ENCODE measurements around the gene ADAMTS7. TPM values are rescaled to one million over a fixed set of nuclear protein-coding genes. Genes with fewer than 3 reads are reported as not detected.
A peak's percentile ranks its signal among the peaks of the same experiment; 100 is the strongest.
"Not testable (repeated sequence)": the region's sequence is repeated elsewhere in the genome, so short reads cannot be mapped to it uniquely, and the experiment has no call there.

The ADAMTS7 gene, protein sequence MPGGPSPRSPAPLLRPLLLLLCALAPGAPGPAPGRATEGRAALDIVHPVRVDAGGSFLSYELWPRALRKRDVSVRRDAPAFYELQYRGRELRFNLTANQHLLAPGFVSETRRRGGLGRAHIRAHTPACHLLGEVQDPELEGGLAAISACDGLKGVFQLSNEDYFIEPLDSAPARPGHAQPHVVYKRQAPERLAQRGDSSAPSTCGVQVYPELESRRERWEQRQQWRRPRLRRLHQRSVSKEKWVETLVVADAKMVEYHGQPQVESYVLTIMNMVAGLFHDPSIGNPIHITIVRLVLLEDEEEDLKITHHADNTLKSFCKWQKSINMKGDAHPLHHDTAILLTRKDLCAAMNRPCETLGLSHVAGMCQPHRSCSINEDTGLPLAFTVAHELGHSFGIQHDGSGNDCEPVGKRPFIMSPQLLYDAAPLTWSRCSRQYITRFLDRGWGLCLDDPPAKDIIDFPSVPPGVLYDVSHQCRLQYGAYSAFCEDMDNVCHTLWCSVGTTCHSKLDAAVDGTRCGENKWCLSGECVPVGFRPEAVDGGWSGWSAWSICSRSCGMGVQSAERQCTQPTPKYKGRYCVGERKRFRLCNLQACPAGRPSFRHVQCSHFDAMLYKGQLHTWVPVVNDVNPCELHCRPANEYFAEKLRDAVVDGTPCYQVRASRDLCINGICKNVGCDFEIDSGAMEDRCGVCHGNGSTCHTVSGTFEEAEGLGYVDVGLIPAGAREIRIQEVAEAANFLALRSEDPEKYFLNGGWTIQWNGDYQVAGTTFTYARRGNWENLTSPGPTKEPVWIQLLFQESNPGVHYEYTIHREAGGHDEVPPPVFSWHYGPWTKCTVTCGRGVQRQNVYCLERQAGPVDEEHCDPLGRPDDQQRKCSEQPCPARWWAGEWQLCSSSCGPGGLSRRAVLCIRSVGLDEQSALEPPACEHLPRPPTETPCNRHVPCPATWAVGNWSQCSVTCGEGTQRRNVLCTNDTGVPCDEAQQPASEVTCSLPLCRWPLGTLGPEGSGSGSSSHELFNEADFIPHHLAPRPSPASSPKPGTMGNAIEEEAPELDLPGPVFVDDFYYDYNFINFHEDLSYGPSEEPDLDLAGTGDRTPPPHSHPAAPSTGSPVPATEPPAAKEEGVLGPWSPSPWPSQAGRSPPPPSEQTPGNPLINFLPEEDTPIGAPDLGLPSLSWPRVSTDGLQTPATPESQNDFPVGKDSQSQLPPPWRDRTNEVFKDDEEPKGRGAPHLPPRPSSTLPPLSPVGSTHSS (N-terminal part only)
- 10 to 100 TPM; 38.8 to 85.9 (median 82.0) TPM for total RNA-seq
- 40.3 TPM for polyA plus RNA-seq
- long read RNA-seq, donor 1, full-length matches to known transcripts, result 11 of 204 reads
- long read RNA-seq, donor 1, partial matches to known transcripts, result 138 of 204 reads
- long read RNA-seq, donor 1, other reads (novel, unspliced or antisense), result 55 of 204 reads
- long read RNA-seq, donor 2, full-length matches to known transcripts, result 26 of 152 reads
- long read RNA-seq, donor 2, partial matches to known transcripts, result 90 of 152 reads
- long read RNA-seq, donor 2, other reads (novel, unspliced or antisense), result 36 of 152 reads
- long read RNA-seq, donor 3, full-length matches to known transcripts, result 4 of 144 reads
- long read RNA-seq, donor 3, partial matches to known transcripts, result 97 of 144 reads
- long read RNA-seq, donor 3, other reads (novel, unspliced or antisense), result 43 of 144 reads
- long read RNA-seq, donor 4, full-length matches to known transcripts, result 23 of 162 reads
- long read RNA-seq, donor 4, partial matches to known transcripts, result 68 of 162 reads
- long read RNA-seq, donor 4, other reads (novel, unspliced or antisense), result 71 of 162 reads

GRCh38 chr15:78811124-78811824 is at the start of gene ADAMTS7:
TSS of gene ADAMTS7 (minus strand) at chr15:78811464. CDS start at chr15:78811220, 244 bp downstream.
- WGBS, result under 1% methylated on average over 73 of the region's 73 CpGs
- Histone ChIP-seq H3K4me3 (ENCODE audit: low read length) (peak within 1 kb of the TSS; percentile 65), H3K4me1 (ENCODE audit: control insufficient read depth, insufficient read depth, low read length) (peaks cover 5% of the 10 kb centered on the region), H3K9me3 (ENCODE audit: control insufficient read depth, low read length) (no peaks in the 10 kb centered on the region), H3K27me3 (ENCODE audit: control insufficient read depth, insufficient read depth) (no peaks in the 10 kb centered on the region), H3K27ac (ENCODE audit: low read length) (peak within 1 kb of the TSS; percentile 76)
- ATAC-seq (peak; percentile 88 to 90), DNase-seq (peak; percentile 83 to 94 (median 93))
- intact Hi-C loops (cut with DNase I), result loop anchor here in 2 of 4 donors (10.0 kb wide), 2 partner anchors 46 to 64 kb away; partner anchors contain the start of gene MORF4L1 (in 2 of the 2)

DNA sequence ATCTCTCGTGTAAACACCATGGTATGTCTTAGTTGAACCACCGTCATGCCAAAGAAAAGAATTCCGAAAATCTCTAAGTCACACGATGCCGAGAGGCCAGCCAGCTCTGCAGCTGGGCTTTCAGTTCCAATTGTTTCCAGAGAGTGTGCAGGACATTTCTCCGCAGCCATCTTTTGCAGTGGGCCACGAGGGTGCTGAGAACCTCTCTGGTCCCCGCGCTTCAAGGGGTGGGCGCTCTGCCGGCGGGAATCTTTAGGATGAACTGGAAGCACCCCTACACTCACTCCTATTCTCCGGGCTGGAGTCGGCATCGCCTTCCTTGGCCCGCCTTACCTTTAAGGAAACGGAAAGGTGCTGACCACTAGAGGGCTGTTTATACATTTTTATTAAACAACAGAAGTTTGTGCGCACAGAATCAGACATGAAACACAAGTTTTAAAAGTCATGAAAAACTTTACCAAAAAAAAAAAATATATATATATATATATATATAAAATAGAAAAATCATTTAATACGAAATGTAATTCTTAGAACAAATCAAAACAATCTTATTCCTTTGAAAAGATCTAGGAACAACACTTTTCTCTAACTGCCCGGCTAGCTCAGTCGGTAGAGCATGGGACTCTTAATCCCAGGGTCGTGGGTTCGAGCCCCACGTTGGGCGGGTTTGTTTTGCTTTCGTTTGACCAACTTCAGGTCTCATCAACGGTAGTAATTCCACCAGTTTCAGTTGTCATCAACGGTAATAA is 48.9 kb upstream of the ADAMTS7 start:
- Histone ChIP-seq H3K4me3 (ENCODE audit: low read length) (peak overlapping the region; percentile 74), H3K4me1 (ENCODE audit: control insufficient read depth, insufficient read depth, low read length) (peaks cover 2% of the 10 kb centered on the region), H3K9me3 (ENCODE audit: control insufficient read depth, low read length) (no peaks in the 10 kb centered on the region), H3K27ac (ENCODE audit: low read length) (peak overlapping the region; percentile 72), H3K27me3 (ENCODE audit: control insufficient read depth, insufficient read depth) (no peaks in the 10 kb centered on the region)
- ATAC-seq (peak; percentile 92 to 96), DNase-seq (peak; percentile 73 to 86 (median 86))
- WGBS, result 1% methylated on average over 28 of the region's 28 CpGs
- intact Hi-C loops (cut with DNase I), result no loop called here

- WGBS, result 61% methylated on average over 4 of the region's 4 CpGs
These were observed 44.5 kb upstream of the ADAMTS7 start for GRCh38 chr15:78855746-78856145.

GRCh38 chr15:78854833-78855372 is 43.6 kb upstream of the ADAMTS7 start:
- Histone ChIP-seq H3K4me1 (ENCODE audit: control insufficient read depth, insufficient read depth, low read length) (peaks cover under 1% of the 10 kb centered on the region), H3K27me3 (ENCODE audit: control insufficient read depth, insufficient read depth) (no peaks in the 10 kb centered on the region), H3K9me3 (ENCODE audit: control insufficient read depth, low read length) (no peaks in the 10 kb centered on the region), H3K4me3 (ENCODE audit: low read length) (no peak overlapping the region), H3K27ac (ENCODE audit: low read length) (no peak overlapping the region)
- ATAC-seq, result no peak
- no peak for DNase-seq
- 92% methylated on average over 2 of the region's 2 CpGs for WGBS
- intact Hi-C loops (cut with DNase I), result no loop called here

More at GRCh38 chr15:78855746-78856145, 44.5 kb upstream of the ADAMTS7 start:
- no peak for ATAC-seq
- intact Hi-C loops (cut with DNase I), result no loop called here
- no peak overlapping the region for H3K27ac ChIP-seq (ENCODE audit: low read length)
- H3K4me3 ChIP-seq (ENCODE audit: low read length), result no peak overlapping the region
- DNase-seq, result no peak
- H3K27me3 ChIP-seq (ENCODE audit: control insufficient read depth, insufficient read depth), result no peaks in the 10 kb centered on the region
- no peaks in the 10 kb centered on the region for H3K9me3 ChIP-seq (ENCODE audit: control insufficient read depth, low read length)
- H3K4me1 ChIP-seq (ENCODE audit: control insufficient read depth, insufficient read depth, low read length), result peaks cover 2% of the 10 kb centered on the region

- no peak for DNase-seq
These were observed 42.2 kb upstream of the ADAMTS7 start for GRCh38 chr15:78853500-78853899.

DNA sequence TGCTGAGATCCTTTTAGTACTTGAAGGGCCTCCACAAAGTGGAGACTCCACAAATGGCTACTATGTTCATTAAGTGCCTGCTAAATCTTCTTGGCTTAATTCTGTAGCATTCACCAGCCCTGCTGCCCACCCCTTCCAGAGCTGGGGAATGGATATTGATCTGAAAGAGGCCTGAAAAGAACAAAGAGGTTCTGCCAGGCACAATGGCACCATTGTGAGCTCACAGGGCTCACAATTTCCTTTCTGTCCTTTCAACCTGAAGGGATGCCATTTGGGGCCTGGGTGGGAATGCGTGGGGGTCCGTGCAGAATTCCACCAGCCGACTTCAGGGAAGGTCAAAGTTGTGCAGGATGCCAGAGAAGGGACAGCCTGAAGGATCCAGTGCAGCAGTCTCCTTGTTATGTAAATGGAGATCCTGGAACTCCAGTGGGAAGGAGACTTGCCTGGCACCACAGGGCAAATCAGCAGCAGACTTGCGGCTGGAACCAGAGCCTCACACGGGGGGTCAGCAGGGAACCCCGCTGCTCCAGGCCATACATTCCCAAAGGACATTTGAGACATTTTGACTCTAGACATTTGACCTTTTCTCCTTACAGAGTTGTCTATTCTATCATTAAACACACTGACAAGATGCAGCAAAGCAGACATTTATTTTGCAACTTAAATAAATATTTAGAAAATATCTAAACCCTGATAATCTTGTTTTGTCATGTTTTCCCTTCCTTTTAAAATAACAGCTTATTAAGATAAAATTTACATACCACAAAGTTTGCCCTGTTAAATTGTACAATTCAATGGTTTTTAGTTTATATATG is 39.9 kb upstream of the ADAMTS7 start:
- WGBS, result 58% methylated on average over 6 of the region's 6 CpGs
- DNase-seq, result no peak
- no peak for ATAC-seq
- Histone ChIP-seq H3K27me3 (ENCODE audit: control insufficient read depth, insufficient read depth) (no peaks in the 10 kb centered on the region), H3K4me3 (ENCODE audit: low read length) (no peak overlapping the region), H3K4me1 (ENCODE audit: control insufficient read depth, insufficient read depth, low read length) (no peaks in the 10 kb centered on the region), H3K9me3 (ENCODE audit: control insufficient read depth, low read length) (no peaks in the 10 kb centered on the region), H3K27ac (ENCODE audit: low read length) (no peak overlapping the region)
- intact Hi-C loops (cut with DNase I), result no loop called here

More at GRCh38 chr15:78853500-78853899, 42.2 kb upstream of the ADAMTS7 start:
- Histone ChIP-seq H3K27me3 (ENCODE audit: control insufficient read depth, insufficient read depth) (no peaks in the 10 kb centered on the region), H3K27ac (ENCODE audit: low read length) (no peak overlapping the region), H3K4me3 (ENCODE audit: low read length) (no peak overlapping the region), H3K9me3 (ENCODE audit: control insufficient read depth, low read length) (no peaks in the 10 kb centered on the region), H3K4me1 (ENCODE audit: control insufficient read depth, insufficient read depth, low read length) (no peaks in the 10 kb centered on the region)
- WGBS, result over 99% methylated on average over 6 of the region's 6 CpGs
- intact Hi-C loops (cut with DNase I), result no loop called here
- ATAC-seq, result no peak

- intact Hi-C loops (cut with DNase I), result no loop called here
- Histone ChIP-seq H3K4me1 (ENCODE audit: control insufficient read depth, insufficient read depth, low read length) (no peaks in the 10 kb centered on the region), H3K27ac (ENCODE audit: low read length) (no peak overlapping the region), H3K4me3 (ENCODE audit: low read length) (no peak overlapping the region), H3K9me3 (ENCODE audit: control insufficient read depth, low read length) (no peaks in the 10 kb centered on the region), H3K27me3 (ENCODE audit: control insufficient read depth, insufficient read depth) (no peaks in the 10 kb centered on the region)
- ATAC-seq (no peak), DNase-seq (no peak)
- WGBS, result 96% methylated on average over 2 of the region's 2 CpGs
These were observed 39.1 kb upstream of the ADAMTS7 start for GRCh38 chr15:78850352-78850751.

- 83% methylated on average over 15 of the region's 15 CpGs for WGBS
- H3K4me3 ChIP-seq (ENCODE audit: low read length), result not testable (repeated sequence)
These were observed 36.2 kb upstream of the ADAMTS7 start for GRCh38 chr15:78847387-78847906.

More at GRCh38 chr15:78847387-78847906, 36.2 kb upstream of the ADAMTS7 start:
- H3K9me3 ChIP-seq (ENCODE audit: control insufficient read depth, low read length); H3K4me1 ChIP-seq (ENCODE audit: control insufficient read depth, insufficient read depth, low read length); ATAC-seq; H3K27me3 ChIP-seq (ENCODE audit: control insufficient read depth, insufficient read depth); intact Hi-C loops (cut with DNase I); DNase-seq; H3K27ac ChIP-seq (ENCODE audit: low read length): not testable (repeated sequence)

Measured in right cardiac atrium (tissue), 5 donors.